H1 (cell line): ENCODE data around the gene CCDC121. TPM values are rescaled to one million over a fixed set of nuclear protein-coding genes. Genes with fewer than 3 reads are reported as not detected.

ENCODE experiments used
- polyA plus RNA-seq, 7 experiments: library from polyadenylated mRNA; depleted of rRNA in 3 of 7; stranded (reverse) in 5 of 7; unstranded in 2 of 7; fragments of >200 nt in 5 of 7; fragments of 200-250 nt in 2 of 7; gene quantifications; 1 replicate in 5 of 7; 2 replicates in 1 of 7; 4 replicates in 1 of 7; pipeline versions ENCODE4 v1.2.1 to v1.2.3, GENCODE V29; 2011 to 2013; ENCODE audit warnings: missing spikeins in 2 of 7, mixed read lengths in 2 of 7
- total RNA-seq: library from RNA; stranded (reverse); fragmentation: NEBNext Ultra II Directional; extraction: Animal tissue kit (Norgen Biotek cat#: 25700); gene quantifications from 2 replicates; pipeline ENCODE4 v1.2.1, GENCODE V29; 2021
- TF ChIP-seq, protein P1 (sequence below): fragments of 300-600 bp; sonication (generic); IDR thresholded peaks from 2 replicates; pipeline ENCODE4 v1.7.1; 2012; ENCODE audit warnings: low read length, moderate library complexity, mild to moderate bottlenecking, inconsistent platforms; ENCODE audit not compliant: insufficient replicate concordance

Gene CCDC121
- total and polyA plus RNA-seq, 2 of the 8 experiments (the other 6 are each of a cell fraction or from before 2014, with no cell fraction given): 0.68 to 1.5 TPM

DNA sequence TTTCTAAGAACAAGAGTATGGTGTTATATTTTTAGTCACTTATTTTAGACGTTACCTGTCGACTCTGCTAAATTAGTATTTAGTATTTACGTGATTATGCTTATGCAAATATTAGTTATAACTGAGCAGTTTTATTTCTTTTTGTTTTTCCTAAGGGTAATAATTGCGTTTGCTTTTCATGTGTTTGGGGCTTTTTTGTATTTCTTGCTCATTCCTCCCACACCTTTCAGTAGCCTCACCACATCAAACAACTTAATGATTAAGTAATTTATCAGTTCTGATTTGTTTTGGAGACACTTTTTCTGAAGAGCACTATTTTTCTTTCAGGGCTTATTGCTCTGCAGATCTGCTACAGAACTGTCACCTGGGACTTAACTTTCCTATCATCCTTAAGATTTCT lies 42.4 kb upstream of the CCDC121 start (continued):
- TF ChIP-seq, protein P1, sequence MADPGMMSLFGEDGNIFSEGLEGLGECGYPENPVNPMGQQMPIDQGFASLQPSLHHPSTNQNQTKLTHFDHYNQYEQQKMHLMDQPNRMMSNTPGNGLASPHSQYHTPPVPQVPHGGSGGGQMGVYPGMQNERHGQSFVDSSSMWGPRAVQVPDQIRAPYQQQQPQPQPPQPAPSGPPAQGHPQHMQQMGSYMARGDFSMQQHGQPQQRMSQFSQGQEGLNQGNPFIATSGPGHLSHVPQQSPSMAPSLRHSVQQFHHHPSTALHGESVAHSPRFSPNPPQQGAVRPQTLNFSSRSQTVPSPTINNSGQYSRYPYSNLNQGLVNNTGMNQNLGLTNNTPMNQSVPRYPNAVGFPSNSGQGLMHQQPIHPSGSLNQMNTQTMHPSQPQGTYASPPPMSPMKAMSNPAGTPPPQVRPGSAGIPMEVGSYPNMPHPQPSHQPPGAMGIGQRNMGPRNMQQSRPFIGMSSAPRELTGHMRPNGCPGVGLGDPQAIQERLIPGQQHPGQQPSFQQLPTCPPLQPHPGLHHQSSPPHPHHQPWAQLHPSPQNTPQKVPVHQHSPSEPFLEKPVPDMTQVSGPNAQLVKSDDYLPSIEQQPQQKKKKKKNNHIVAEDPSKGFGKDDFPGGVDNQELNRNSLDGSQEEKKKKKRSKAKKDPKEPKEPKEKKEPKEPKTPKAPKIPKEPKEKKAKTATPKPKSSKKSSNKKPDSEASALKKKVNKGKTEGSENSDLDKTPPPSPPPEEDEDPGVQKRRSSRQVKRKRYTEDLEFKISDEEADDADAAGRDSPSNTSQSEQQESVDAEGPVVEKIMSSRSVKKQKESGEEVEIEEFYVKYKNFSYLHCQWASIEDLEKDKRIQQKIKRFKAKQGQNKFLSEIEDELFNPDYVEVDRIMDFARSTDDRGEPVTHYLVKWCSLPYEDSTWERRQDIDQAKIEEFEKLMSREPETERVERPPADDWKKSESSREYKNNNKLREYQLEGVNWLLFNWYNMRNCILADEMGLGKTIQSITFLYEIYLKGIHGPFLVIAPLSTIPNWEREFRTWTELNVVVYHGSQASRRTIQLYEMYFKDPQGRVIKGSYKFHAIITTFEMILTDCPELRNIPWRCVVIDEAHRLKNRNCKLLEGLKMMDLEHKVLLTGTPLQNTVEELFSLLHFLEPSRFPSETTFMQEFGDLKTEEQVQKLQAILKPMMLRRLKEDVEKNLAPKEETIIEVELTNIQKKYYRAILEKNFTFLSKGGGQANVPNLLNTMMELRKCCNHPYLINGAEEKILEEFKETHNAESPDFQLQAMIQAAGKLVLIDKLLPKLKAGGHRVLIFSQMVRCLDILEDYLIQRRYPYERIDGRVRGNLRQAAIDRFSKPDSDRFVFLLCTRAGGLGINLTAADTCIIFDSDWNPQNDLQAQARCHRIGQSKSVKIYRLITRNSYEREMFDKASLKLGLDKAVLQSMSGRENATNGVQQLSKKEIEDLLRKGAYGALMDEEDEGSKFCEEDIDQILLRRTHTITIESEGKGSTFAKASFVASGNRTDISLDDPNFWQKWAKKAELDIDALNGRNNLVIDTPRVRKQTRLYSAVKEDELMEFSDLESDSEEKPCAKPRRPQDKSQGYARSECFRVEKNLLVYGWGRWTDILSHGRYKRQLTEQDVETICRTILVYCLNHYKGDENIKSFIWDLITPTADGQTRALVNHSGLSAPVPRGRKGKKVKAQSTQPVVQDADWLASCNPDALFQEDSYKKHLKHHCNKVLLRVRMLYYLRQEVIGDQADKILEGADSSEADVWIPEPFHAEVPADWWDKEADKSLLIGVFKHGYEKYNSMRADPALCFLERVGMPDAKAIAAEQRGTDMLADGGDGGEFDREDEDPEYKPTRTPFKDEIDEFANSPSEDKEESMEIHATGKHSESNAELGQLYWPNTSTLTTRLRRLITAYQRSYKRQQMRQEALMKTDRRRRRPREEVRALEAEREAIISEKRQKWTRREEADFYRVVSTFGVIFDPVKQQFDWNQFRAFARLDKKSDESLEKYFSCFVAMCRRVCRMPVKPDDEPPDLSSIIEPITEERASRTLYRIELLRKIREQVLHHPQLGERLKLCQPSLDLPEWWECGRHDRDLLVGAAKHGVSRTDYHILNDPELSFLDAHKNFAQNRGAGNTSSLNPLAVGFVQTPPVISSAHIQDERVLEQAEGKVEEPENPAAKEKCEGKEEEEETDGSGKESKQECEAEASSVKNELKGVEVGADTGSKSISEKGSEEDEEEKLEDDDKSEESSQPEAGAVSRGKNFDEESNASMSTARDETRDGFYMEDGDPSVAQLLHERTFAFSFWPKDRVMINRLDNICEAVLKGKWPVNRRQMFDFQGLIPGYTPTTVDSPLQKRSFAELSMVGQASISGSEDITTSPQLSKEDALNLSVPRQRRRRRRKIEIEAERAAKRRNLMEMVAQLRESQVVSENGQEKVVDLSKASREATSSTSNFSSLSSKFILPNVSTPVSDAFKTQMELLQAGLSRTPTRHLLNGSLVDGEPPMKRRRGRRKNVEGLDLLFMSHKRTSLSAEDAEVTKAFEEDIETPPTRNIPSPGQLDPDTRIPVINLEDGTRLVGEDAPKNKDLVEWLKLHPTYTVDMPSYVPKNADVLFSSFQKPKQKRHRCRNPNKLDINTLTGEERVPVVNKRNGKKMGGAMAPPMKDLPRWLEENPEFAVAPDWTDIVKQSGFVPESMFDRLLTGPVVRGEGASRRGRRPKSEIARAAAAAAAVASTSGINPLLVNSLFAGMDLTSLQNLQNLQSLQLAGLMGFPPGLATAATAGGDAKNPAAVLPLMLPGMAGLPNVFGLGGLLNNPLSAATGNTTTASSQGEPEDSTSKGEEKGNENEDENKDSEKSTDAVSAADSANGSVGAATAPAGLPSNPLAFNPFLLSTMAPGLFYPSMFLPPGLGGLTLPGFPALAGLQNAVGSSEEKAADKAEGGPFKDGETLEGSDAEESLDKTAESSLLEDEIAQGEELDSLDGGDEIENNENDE: no peak
